Lower leg skin (tissue), 3 donors: ENCODE results near the gene WASHC2C.
"Not testable (repeated sequence)": the region's sequence is repeated elsewhere in the genome, so short reads cannot be mapped to it uniquely, and the experiment has no call there.

Experiments used
- CTCF ChIP-seq, 3 donors: fragments of 450-650 bp; IDR thresholded peaks; one replicate each; pipeline ENCODE4 v1.5.1; 2016; ENCODE audit warnings: antibody characterized with exemption in 3 of 3, mild to moderate bottlenecking in 3 of 3, moderate library complexity in 2 of 3
- POLR2A ChIP-seq, 2 donors: fragments of 450-650 bp; IDR thresholded peaks; one replicate each; pipeline ENCODE4 v1.6.1; 2016 to 2017; ENCODE audit warnings: antibody characterized with exemption in 2 of 2, mild to moderate bottlenecking in 1 of 2, moderate library complexity in 1 of 2

DNA sequence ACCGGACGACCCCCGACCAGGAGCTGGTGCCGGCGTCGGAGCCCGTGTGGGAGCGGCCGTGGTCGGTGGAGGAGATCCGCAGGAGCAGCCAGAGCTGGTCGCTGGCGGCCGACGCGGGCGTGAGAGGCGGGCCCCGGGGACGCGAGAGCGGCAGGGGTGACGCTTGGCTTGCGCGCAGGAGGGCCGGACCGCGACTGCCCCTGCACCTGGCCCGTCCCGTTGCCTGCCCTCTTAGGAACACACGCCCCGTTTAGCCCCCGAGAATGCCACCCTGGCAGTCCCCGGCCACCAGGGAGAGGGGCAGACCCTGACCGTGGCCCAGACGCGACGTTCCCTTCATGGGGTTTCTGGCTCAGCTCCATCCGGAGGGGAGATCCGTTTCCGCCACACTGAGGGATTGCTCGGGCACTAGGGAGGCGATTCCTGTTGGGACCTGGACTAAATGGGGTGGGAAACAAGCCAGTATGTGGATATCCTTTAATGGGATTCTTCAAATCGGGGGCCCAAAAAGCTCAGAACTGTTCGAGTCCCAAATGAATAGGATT is 427 bp downstream of the WASHC2C start:
- not testable (repeated sequence) for TF ChIP-seq CTCF, POLR2A (IDR thresholded peaks at IDR 0.05)
